AG09319 (cell line): ENCODE measurements around the gene ARHGAP32.

Source experiments
- DNase-seq: peaks from one replicate; pipeline ENCODE4 v3.0.0-alpha.2; 2010; ENCODE audit warnings: low read depth; ENCODE audit errors: extremely low read depth
- TF ChIP-seq, protein P1 (sequence below): IDR thresholded peaks from 2 replicates; pipeline ENCODE4 v1.5.1; 2011; ENCODE audit warnings: low read depth, mild to moderate bottlenecking, inconsistent platforms, low read length, moderate library complexity

The ARHGAP32 gene

GRCh38 chr11:129034001-129034400 is 158.1 kb downstream of the ARHGAP32 start:
- DNase-seq: no peak
- TF ChIP-seq, protein P1, sequence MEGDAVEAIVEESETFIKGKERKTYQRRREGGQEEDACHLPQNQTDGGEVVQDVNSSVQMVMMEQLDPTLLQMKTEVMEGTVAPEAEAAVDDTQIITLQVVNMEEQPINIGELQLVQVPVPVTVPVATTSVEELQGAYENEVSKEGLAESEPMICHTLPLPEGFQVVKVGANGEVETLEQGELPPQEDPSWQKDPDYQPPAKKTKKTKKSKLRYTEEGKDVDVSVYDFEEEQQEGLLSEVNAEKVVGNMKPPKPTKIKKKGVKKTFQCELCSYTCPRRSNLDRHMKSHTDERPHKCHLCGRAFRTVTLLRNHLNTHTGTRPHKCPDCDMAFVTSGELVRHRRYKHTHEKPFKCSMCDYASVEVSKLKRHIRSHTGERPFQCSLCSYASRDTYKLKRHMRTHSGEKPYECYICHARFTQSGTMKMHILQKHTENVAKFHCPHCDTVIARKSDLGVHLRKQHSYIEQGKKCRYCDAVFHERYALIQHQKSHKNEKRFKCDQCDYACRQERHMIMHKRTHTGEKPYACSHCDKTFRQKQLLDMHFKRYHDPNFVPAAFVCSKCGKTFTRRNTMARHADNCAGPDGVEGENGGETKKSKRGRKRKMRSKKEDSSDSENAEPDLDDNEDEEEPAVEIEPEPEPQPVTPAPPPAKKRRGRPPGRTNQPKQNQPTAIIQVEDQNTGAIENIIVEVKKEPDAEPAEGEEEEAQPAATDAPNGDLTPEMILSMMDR: no peak

GRCh38 chr11:129023968-129024676 is 168.0 kb downstream of the ARHGAP32 start:
- no peak for DNase-seq
- TF ChIP-seq, protein P1: no peak

DNA sequence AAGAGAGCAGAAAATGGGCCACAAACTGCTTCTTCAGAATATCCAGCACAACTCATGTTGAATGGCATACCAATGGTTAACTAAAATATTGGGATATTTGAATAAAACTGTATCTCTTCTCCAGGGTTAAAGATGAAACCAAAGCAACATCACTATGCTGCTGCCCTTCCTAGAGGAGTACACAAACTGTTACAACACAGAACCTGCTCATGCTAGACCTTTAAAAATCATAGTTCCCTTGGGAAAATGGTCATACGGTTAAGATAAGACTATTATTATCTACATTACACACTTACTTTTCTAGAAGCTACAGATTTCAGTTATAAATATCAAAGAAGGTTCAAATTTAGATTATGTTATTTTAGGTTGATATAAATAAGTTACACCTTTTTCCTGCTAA is 170.8 kb downstream of the ARHGAP32 start:
- DNase-seq: no peak
- TF ChIP-seq, protein P1: no peak

DNA sequence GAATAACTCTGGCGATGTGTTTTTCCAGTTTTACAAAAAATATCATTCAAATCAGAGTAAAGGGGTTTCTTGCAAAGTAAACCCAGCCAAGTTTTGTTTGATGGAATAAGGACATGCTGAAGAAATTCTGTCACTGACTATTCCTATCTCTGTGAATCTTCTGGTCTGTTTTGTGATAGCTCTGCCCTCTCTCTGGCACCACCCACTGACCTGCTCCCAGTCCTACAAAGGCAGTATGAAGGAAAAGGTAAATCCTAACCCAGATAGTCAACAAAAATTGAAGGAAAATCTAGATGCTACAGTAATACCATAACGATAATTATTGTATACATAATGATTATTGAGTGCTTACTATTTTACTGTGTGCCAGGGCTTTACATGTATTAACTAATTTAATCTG is 173.1 kb downstream of the ARHGAP32 start:
- no peak for DNase-seq
- TF ChIP-seq, protein P1: no peak

- DNase-seq: no peak
- TF ChIP-seq, protein P1: no peak
Measured at GRCh38 chr11:129018126-129018525, 174.0 kb downstream of the ARHGAP32 start.

DNA sequence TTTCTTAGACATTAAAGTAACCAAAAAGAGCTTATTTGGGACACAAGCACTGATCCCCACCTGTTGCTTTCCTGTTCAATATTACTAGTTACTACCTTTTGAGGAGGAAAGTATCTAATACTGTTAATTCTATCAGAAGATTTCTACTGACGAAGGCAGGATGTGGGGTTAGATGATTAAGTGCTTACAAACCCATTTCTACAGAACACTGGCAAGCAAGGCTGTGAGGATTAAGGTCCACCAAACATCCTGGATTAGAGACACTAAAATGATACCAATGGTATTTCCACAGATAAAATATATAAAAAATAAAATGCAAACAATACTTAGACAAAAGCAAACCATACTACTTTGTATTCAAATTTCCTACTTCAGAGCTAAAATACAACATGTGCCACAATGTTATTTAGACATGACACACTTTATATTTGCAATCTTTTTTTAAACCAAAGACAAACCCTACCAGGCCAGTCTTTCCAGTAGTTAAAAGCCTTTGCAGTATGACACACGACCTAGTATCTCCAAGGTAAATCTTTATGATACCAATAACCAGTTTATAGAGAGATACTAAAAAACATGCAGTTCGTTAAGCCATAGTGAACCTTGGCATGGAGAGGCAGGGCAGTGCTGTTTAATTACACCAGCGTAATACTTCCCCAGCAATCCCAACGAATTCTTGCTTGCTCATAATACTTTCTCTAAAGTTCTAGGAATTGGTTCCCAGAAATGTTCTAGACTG is 178.2 kb downstream of the ARHGAP32 start:
- TF ChIP-seq, protein P1: no peak
- DNase-seq: no peak

DNA sequence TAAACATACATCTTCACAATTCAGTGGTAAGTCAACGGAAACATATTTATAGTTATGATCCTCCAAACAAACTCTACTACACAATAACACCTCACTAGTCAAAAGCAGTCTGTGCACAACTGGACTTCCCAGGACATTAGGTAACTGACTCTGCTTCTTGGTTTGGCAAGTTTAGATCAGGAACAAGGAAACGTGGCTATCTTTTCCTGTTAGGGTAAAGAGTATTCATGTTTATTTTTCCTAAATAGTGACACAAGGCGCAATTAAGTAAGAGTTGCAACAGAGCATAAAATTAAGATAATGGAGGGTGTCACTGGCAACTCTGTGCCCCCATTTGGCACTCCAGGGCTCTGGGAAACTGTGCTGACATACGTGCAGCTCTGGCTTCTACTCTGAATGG is 179.2 kb downstream of the ARHGAP32 start:
- TF ChIP-seq, protein P1: no peak
- no peak for DNase-seq
